Lower leg skin (tissue), 3 donors: ENCODE measurements around the gene LSM14B.

Experiments used
- CTCF ChIP-seq, 3 donors: fragments of 450-650 bp; IDR thresholded peaks; one replicate each; pipeline ENCODE4 v1.5.1; 2016; ENCODE audit warnings: antibody characterized with exemption in 3 of 3, mild to moderate bottlenecking in 3 of 3, moderate library complexity in 2 of 3
- POLR2A ChIP-seq, 2 donors: fragments of 450-650 bp; IDR thresholded peaks; one replicate each; pipeline ENCODE4 v1.6.1; 2016 to 2017; ENCODE audit warnings: antibody characterized with exemption in 2 of 2, mild to moderate bottlenecking in 1 of 2, moderate library complexity in 1 of 2

GRCh38 chr20:62162765-62163484 lies 40.6 kb downstream of the LSM14B start:
- TF ChIP-seq POLR2A (IDR thresholded peaks at IDR 0.05): no peak
- TF ChIP-seq CTCF (IDR thresholded peaks at IDR 0.05): no peak
